ENCODE results near the gene LRRN3.

The LRRN3 gene

DNA sequence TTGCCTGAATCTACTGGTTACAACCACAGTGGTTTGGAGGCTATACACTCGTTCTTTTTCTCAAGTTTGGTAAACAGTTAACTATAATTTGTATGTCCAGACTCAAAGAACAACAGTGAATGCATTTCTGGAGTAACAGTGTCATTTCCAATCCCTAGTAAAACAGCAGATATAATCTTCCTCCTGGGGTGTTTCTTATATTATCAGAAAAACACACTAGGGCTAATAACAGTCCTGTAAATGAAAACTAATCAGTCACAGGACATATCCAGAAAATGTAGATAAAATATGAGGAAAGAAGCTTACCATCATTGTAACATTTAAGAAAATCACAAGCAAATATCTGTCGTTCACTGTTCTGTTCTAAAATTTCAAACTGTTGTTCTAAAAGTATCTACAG lies 82.6 kb downstream of the LRRN3 start:
- H3K9me3 ChIP-seq (ENCODE audit: control insufficient read depth in 1 of 2, low read length in 2 of 2), result no peaks in the 10 kb centered on the region
- no peak overlapping the region for H3K4me3 ChIP-seq (ENCODE audit: low read depth in 1 of 2, low read length in 2 of 2)
- peaks cover 0 to 3% of the 10 kb centered on the region in 2 donors for H3K4me1 ChIP-seq (ENCODE audit: control insufficient read depth in 1 of 2, insufficient read depth in 2 of 2, low read length in 2 of 2)
- no peak overlapping the region for H3K27ac ChIP-seq (ENCODE audit: low read length)
- no peaks in the 10 kb centered on the region for H3K27me3 ChIP-seq (ENCODE audit: low read depth, low read length)
- no peaks in the 10 kb centered on the region for H3K36me3 ChIP-seq (ENCODE audit: control insufficient read depth in 1 of 2, insufficient read depth in 2 of 2, low read length in 2 of 2)

GRCh38 chr7:111173990-111174389 lies 83.1 kb downstream of the LRRN3 start:
- H3K4me3 ChIP-seq (ENCODE audit: low read depth in 1 of 2, low read length in 2 of 2), result no peak overlapping the region
- H3K27me3 ChIP-seq (ENCODE audit: low read depth, low read length), result no peaks in the 10 kb centered on the region
- no peak overlapping the region for H3K27ac ChIP-seq (ENCODE audit: low read length)
- no peaks in the 10 kb centered on the region for H3K36me3 ChIP-seq (ENCODE audit: control insufficient read depth in 1 of 2, insufficient read depth in 2 of 2, low read length in 2 of 2)
- no peaks in the 10 kb centered on the region for H3K4me1 ChIP-seq (ENCODE audit: control insufficient read depth in 1 of 2, insufficient read depth in 2 of 2, low read length in 2 of 2)
- H3K9me3 ChIP-seq (ENCODE audit: control insufficient read depth in 1 of 2, low read length in 2 of 2), result no peaks in the 10 kb centered on the region

GRCh38 chr7:111174510-111174909 lies 83.6 kb downstream of the LRRN3 start:
- Histone ChIP-seq H3K4me3 (ENCODE audit: low read depth in 1 of 2, low read length in 2 of 2) (no peak overlapping the region), H3K4me1 (ENCODE audit: control insufficient read depth in 1 of 2, insufficient read depth in 2 of 2, low read length in 2 of 2) (no peaks in the 10 kb centered on the region), H3K27me3 (ENCODE audit: low read depth, low read length) (no peaks in the 10 kb centered on the region), H3K27ac (ENCODE audit: low read length) (no peak overlapping the region), H3K9me3 (ENCODE audit: control insufficient read depth in 1 of 2, low read length in 2 of 2) (peaks cover 0 to 3% of the 10 kb centered on the region in 2 donors), H3K36me3 (ENCODE audit: control insufficient read depth in 1 of 2, insufficient read depth in 2 of 2, low read length in 2 of 2) (no peaks in the 10 kb centered on the region)

All from muscle layer of duodenum (tissue), 2 donors.